Calu3 (cell line): ENCODE results near the gene ZFR. TPM values are rescaled to one million over a fixed set of nuclear protein-coding genes. Genes with fewer than 3 reads are reported as not detected.

Experiments
- BruUV-seq: library from RNA; stranded (reverse); fragments of 400-500 nt; replicated peaks from 2 replicates; lab custom pipeline; 2021; lab: Mats Ljungman, UMichigan
- CTCF ChIA-PET: fragments of 300-600 bp; sonication (Branson Sonifier 250); formaldehyde crosslinking; loops from one replicate; lab custom pipeline; 2022; ENCODE audit warnings: antibody characterized with exemption; lab: Charles Lee
- DNase-seq: peaks from one replicate; pipeline ENCODE4 v3.0.0; 2022
- H3K27ac Mint-ChIP-seq: one replicate; pipeline ENCODE4 v1.8.0; 2022; ENCODE audit warnings: mixed read lengths; ENCODE audit not compliant: unreplicated experiment
- H3K27me3 Mint-ChIP-seq: one replicate; pipeline ENCODE4 v1.8.0; 2022; ENCODE audit warnings: mixed read lengths; ENCODE audit not compliant: unreplicated experiment
- H3K36me3 Mint-ChIP-seq: one replicate; pipeline ENCODE4 v1.8.0; 2022; ENCODE audit warnings: mild to moderate bottlenecking, moderate library complexity, mixed read lengths; ENCODE audit not compliant: insufficient read depth, unreplicated experiment
- H3K4me1 Mint-ChIP-seq: one replicate; pipeline ENCODE4 v1.8.0; 2022; ENCODE audit warnings: mild to moderate bottlenecking, low read depth, mixed read lengths; ENCODE audit not compliant: unreplicated experiment
- H3K4me3 Mint-ChIP-seq: one replicate; pipeline ENCODE4 v1.8.0; 2022; ENCODE audit warnings: mild to moderate bottlenecking, low read depth, moderate library complexity, mixed read lengths; ENCODE audit not compliant: unreplicated experiment
- H3K9me3 Mint-ChIP-seq: one replicate; pipeline ENCODE4 v1.8.0; 2022; ENCODE audit warnings: low read depth, mixed read lengths; ENCODE audit not compliant: unreplicated experiment
- CTCF ChIP-seq: fragments of 200-600 bp; IDR thresholded peaks from one replicate; pipeline ENCODE4 v1.8.0; 2022; ENCODE audit warnings: antibody characterized with exemption; ENCODE audit not compliant: unreplicated experiment
- intact Hi-C: fragments of 100-400 bp; cut with micrococcal nuclease; formaldehyde crosslinking; loops from one replicate; pipeline ENCODE4 v1.10.0; 2022; ENCODE audit not compliant: unreplicated experiment
- total RNA-seq: library from RNA; stranded (reverse); gene quantifications from 2 replicates; pipeline ENCODE4 v1.2.3, GENCODE V29; 2022

Gene ZFR
- total RNA-seq, 1 experiment from 2014 or later, result 63.4 TPM

- no peak overlapping the region for H3K27ac Mint-ChIP-seq
- peaks cover 44% of the 10 kb centered on the region for H3K36me3 Mint-ChIP-seq
- no peaks in the 10 kb centered on the region for H3K4me1 Mint-ChIP-seq
- CTCF ChIA-PET, result no interaction called here
- intact Hi-C loops, result no loop called here
- no peak overlapping the region for H3K4me3 Mint-ChIP-seq
- BruUV-seq, result no TSS peak
- DNase-seq, result no peak
- H3K27me3 Mint-ChIP-seq, result no peaks in the 10 kb centered on the region
- H3K9me3 Mint-ChIP-seq, result no peaks in the 10 kb centered on the region
- TF ChIP-seq CTCF, result no peak
Observed at GRCh38 chr5:32388432-32389129, 56.0 kb downstream of the ZFR start.

GRCh38 chr5:32387841-32388240 is 56.7 kb downstream of the ZFR start:
- H3K36me3 Mint-ChIP-seq, result peaks cover 46% of the 10 kb centered on the region
- no peak for DNase-seq
- H3K27me3 Mint-ChIP-seq, result no peaks in the 10 kb centered on the region
- no peak overlapping the region for H3K27ac Mint-ChIP-seq
- H3K4me3 Mint-ChIP-seq, result no peak overlapping the region
- no peaks in the 10 kb centered on the region for H3K4me1 Mint-ChIP-seq
- CTCF ChIA-PET, result no interaction called here
- H3K9me3 Mint-ChIP-seq, result no peaks in the 10 kb centered on the region
- intact Hi-C loops, result no loop called here
- TF ChIP-seq CTCF, result no peak
- no TSS peak for BruUV-seq

GRCh38 chr5:32387211-32387610 is 57.3 kb downstream of the ZFR start:
- Mint-ChIP-seq H3K9me3 (no peaks in the 10 kb centered on the region), H3K27ac (no peak overlapping the region), H3K4me1 (no peaks in the 10 kb centered on the region), H3K27me3 (no peaks in the 10 kb centered on the region), H3K4me3 (no peak overlapping the region), H3K36me3 (peaks cover 44% of the 10 kb centered on the region)
- TF ChIP-seq CTCF, result no peak
- no TSS peak for BruUV-seq
- no peak for DNase-seq
- intact Hi-C loops, result no loop called here
- CTCF ChIA-PET, result no interaction called here

GRCh38 chr5:32384621-32385020 is 59.9 kb downstream of the ZFR start:
- Mint-ChIP-seq H3K27ac (no peak overlapping the region), H3K27me3 (no peaks in the 10 kb centered on the region), H3K36me3 (peaks cover 43% of the 10 kb centered on the region), H3K4me3 (no peak overlapping the region), H3K9me3 (no peaks in the 10 kb centered on the region), H3K4me1 (no peaks in the 10 kb centered on the region)
- CTCF ChIA-PET, result no interaction called here
- no peak for DNase-seq
- intact Hi-C loops, result no loop called here
- no TSS peak for BruUV-seq
- TF ChIP-seq CTCF, result no peak
